ENCODE measurements around the gene CUL5.

The CUL5 gene

GRCh38 chr11:108092134-108092533, 83.4 kb downstream of the CUL5 start (continued):
- no peak for TF ChIP-seq PRDM4 (tag by site-specific recombination; IDR thresholded peaks at IDR 0.05)
- no peak for TF ChIP-seq BCL11A (tag by site-specific recombination; IDR thresholded peaks at IDR 0.05; ENCODE audit: low read depth)

- TF ChIP-seq ZNF548 (tag by site-specific recombination; IDR thresholded peaks at IDR 0.05) (no peak), ZNF645 (tag by site-specific recombination; IDR thresholded peaks at IDR 0.05) (no peak), HOXD13 (CRISPR knock-in tag; IDR thresholded peaks at IDR 0.05; ENCODE audit: borderline replicate concordance) (no peak), GLI2 (tag by site-specific recombination; IDR thresholded peaks at IDR 0.05; ENCODE audit: borderline replicate concordance, low read depth) (no peak), SP7 (tag by site-specific recombination; IDR thresholded peaks at IDR 0.05) (no peak)
- Histone ChIP-seq H3K4me3 (ENCODE audit: low read depth, low read length) (no peak overlapping the region), H3K27ac (ENCODE audit: extremely low read depth, low read depth, low read length) (no peak overlapping the region), H3K9me3 (ENCODE audit: control insufficient read depth, insufficient read depth, low read depth, low read length) (no peaks in the 10 kb centered on the region), H3K4me1 (ENCODE audit: control insufficient read depth, insufficient read depth, low read length) (no peaks in the 10 kb centered on the region), H3K36me3 (ENCODE audit: control insufficient read depth in 2 of 2, insufficient read depth in 1 of 2, low read length in 2 of 2) (peaks cover 3 to 62% of the 10 kb centered on the region in 2 experiments)
- CTCF ChIA-PET, result interaction anchor here (0.7 kb wide), 2 partner anchors 8 to 74 kb away, joined by 3 read pairs; no protein-coding TSS in a partner anchor
- POLR2A ChIA-PET, result interaction anchor here (0.6 kb wide), 1 partner anchor 166 kb away, joined by 3 read pairs; no protein-coding TSS in a partner anchor
Observed at GRCh38 chr11:108093128-108093904, 84.6 kb downstream of the CUL5 start.

GRCh38 chr11:108097179-108097578, 88.5 kb downstream of the CUL5 start:
- ChIA-PET CTCF (interaction anchor here (0.6 to 1.2 kb wide), 4 partner anchors 10 to 550 kb away, joined by 3 to 4 read pairs (median 3); no protein-coding TSS in a partner anchor), POLR2A (no interaction called here)
- H3K9me3 ChIP-seq (ENCODE audit: control insufficient read depth, insufficient read depth, low read depth, low read length), result no peaks in the 10 kb centered on the region
- no peak overlapping the region for H3K27ac ChIP-seq (ENCODE audit: extremely low read depth, low read depth, low read length)
- H3K4me1 ChIP-seq (ENCODE audit: control insufficient read depth, insufficient read depth, low read length), result no peaks in the 10 kb centered on the region
- peaks cover 7 to 70% of the 10 kb centered on the region in 2 experiments for H3K36me3 ChIP-seq (ENCODE audit: control insufficient read depth in 2 of 2, insufficient read depth in 1 of 2, low read length in 2 of 2)
- no peak overlapping the region for H3K4me3 ChIP-seq (ENCODE audit: low read depth, low read length)
- no peak for TF ChIP-seq PRDM10 (tag by site-specific recombination; IDR thresholded peaks at IDR 0.05)
- no peak for TF ChIP-seq MZF1 (tag by site-specific recombination; IDR thresholded peaks at IDR 0.05; ENCODE audit: borderline replicate concordance)
- no peak for TF ChIP-seq ZNF791 (tag by site-specific recombination; IDR thresholded peaks at IDR 0.05)
- no peak for TF ChIP-seq HOXD13 (CRISPR knock-in tag; IDR thresholded peaks at IDR 0.05; ENCODE audit: borderline replicate concordance)
- no peak for TF ChIP-seq ZFP37 (tag by site-specific recombination; IDR thresholded peaks at IDR 0.05)
- TF ChIP-seq SP3 (tag by site-specific recombination; IDR thresholded peaks at IDR 0.05), result no peak
- no peak for TF ChIP-seq ZNF184 (tag by site-specific recombination; IDR thresholded peaks at IDR 0.05)
- no peak for TF ChIP-seq RBAK (tag by site-specific recombination; IDR thresholded peaks at IDR 0.05)
- no peak for TF ChIP-seq ZNF48 (tag by site-specific recombination; IDR thresholded peaks at IDR 0.05)
- no peak for TF ChIP-seq ZNF354C (tag by site-specific recombination; IDR thresholded peaks at IDR 0.05; ENCODE audit: borderline replicate concordance, low read depth)
- no peak for TF ChIP-seq ZNF473 (tag by site-specific recombination; IDR thresholded peaks at IDR 0.05)
- TF ChIP-seq ZNF837 (tag by site-specific recombination; IDR thresholded peaks at IDR 0.05), result no peak
- no peak for TF ChIP-seq ZNF558 (tag by site-specific recombination; IDR thresholded peaks at IDR 0.05)
- no peak for TF ChIP-seq ZNF785 (tag by site-specific recombination; IDR thresholded peaks at IDR 0.05)
- no peak for TF ChIP-seq REST (tag by site-specific recombination; IDR thresholded peaks at IDR 0.05)
- no peak for TF ChIP-seq ZNF221 (tag by site-specific recombination; IDR thresholded peaks at IDR 0.05; ENCODE audit: borderline replicate concordance)

All from HEK293 (cell line).